ENCODE data around the gene HOXC5. TPM values are rescaled to one million over a fixed set of nuclear protein-coding genes. Genes with fewer than 3 reads are reported as not detected.

Gene HOXC5
- total RNA-seq: not detected
- not detected for polyA plus RNA-seq

DNA sequence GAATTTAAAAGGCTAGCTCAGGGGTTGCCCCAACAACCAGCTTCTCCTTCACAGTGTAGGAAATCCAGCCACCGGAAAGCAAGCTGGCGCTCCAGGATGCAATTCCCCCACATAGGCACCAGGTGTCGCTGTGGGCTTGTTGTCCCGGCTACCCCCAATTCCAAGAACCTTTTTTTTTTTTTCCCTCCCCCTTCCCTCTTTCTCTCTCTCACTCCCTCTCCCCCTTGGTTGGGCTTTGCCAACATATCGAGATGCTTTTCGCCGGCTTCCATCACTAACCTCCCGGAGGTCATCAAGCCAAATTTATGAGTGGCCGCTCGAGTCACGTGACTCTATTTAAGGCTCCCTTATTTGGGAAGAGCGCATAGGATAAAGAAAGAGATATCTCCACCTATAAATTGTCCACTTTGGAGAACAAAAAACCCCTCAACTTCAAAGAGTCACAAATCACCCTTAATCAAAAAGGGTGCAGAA, at the start of gene HOXC5:
Gene HOXC5 (plus strand): TSS at position 424 of the 474 bp plus-strand sequence. CDS start 73 bp downstream, outside the sequence.
- Mint-ChIP-seq H3K9me3 (peaks cover 0 to 21% (median 7%) of the 10 kb centered on the region in 8 donors), H3K27ac (peak within 1 kb of the TSS in 4 of 7 donors; percentile 15 to 89 (median 83)), H3K4me1 (peaks cover 11 to 29% (median 21%) of the 10 kb centered on the region in 4 donors), H3K27me3 (peaks cover 57 to 63% of the 10 kb centered on the region in 2 donors), H3K36me3 (peaks cover 0 to 3% of the 10 kb centered on the region in 2 donors), H3K4me3 (peak within 1 kb of the TSS; percentile 41 to 82 (median 64))
- H3K4me1 ChIP-seq (ENCODE audit: insufficient read depth, low read length): peaks cover 13% of the 10 kb centered on the region
- ChIA-PET CTCF (ENCODE audit: partially characterized antibody) (interaction anchor here (0.7 to 3.0 kb wide), 19 partner anchors 10 to 184 kb away, joined by 3 to 49 read pairs (median 4); partner anchors contain the start of genes HOXC4, HOXC8 and SMUG1), POLR2A (ENCODE audit: partially characterized antibody) (no interaction called here)
- no peak within 1 kb of the TSS for H3K27ac ChIP-seq (ENCODE audit: low read depth, low read length)
- H3K9me3 ChIP-seq (ENCODE audit: control insufficient read depth in 1 of 2, low read length in 2 of 2): no peaks in the 10 kb centered on the region
- intact Hi-C loops (cut with micrococcal nuclease): loop anchor here (1.0 kb wide), 2 partner anchors 159 to 169 kb away; no protein-coding TSS in a partner anchor
- peaks cover 71% of the 10 kb centered on the region for H3K27me3 ChIP-seq (ENCODE audit: insufficient read depth, low read length)
- peak in 4 of 5 donors; percentile 54 to 60 (median 55) for DNase-seq
- H3K36me3 ChIP-seq (ENCODE audit: insufficient read depth, low read length): no peaks in the 10 kb centered on the region
- H3K4me3 ChIP-seq (ENCODE audit: low read length in 2 of 2): no peak within 1 kb of the TSS

DNA sequence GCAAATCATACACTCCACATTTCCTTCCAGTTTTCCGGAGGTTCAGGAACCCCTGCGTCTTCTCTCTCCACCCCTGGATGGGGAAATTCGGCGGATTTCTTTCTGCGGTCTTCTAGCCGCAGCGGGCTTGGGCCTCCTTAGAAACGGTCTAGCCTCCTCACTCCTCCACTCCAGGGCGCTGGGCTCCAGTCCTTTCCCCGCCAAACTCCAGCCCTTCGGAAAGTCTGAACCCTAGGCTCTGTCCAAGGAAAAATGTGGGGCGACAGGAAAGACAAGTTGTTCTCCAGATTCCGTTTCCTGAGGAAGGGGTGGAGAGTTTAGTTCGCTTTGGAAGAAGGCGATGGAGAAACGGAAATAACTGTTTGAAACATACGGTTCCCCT, 49.3 kb upstream of the HOXC5 start:
- no peak for DNase-seq
- Histone ChIP-seq H3K36me3 (ENCODE audit: insufficient read depth, low read length) (no peaks in the 10 kb centered on the region), H3K9me3 (ENCODE audit: control insufficient read depth in 1 of 2, low read length in 2 of 2) (no peaks in the 10 kb centered on the region), H3K27ac (ENCODE audit: low read depth, low read length) (no peak overlapping the region), H3K4me3 (ENCODE audit: low read length in 2 of 2) (no peak overlapping the region), H3K4me1 (ENCODE audit: insufficient read depth, low read length) (peaks cover 22% of the 10 kb centered on the region), H3K27me3 (ENCODE audit: insufficient read depth, low read length) (peaks cover 95% of the 10 kb centered on the region)
- Mint-ChIP-seq H3K27me3 (peaks cover 74 to 81% of the 10 kb centered on the region in 2 donors), H3K36me3 (peaks cover 0 to 1% of the 10 kb centered on the region in 2 donors), H3K27ac (peak overlapping the region in 4 of 7 donors; percentile 70 to 83 (median 78)), H3K4me1 (peaks cover 4 to 46% (median 18%) of the 10 kb centered on the region in 4 donors), H3K9me3 (peaks cover 0 to 36% (median 8%) of the 10 kb centered on the region in 8 donors), H3K4me3 (peak overlapping the region in 3 of 8 donors; percentile 7 to 26 (median 25))
- ChIA-PET POLR2A (ENCODE audit: partially characterized antibody) (no interaction called here), CTCF (ENCODE audit: partially characterized antibody) (no interaction called here)
- intact Hi-C loops (cut with micrococcal nuclease): no loop called here

DNA sequence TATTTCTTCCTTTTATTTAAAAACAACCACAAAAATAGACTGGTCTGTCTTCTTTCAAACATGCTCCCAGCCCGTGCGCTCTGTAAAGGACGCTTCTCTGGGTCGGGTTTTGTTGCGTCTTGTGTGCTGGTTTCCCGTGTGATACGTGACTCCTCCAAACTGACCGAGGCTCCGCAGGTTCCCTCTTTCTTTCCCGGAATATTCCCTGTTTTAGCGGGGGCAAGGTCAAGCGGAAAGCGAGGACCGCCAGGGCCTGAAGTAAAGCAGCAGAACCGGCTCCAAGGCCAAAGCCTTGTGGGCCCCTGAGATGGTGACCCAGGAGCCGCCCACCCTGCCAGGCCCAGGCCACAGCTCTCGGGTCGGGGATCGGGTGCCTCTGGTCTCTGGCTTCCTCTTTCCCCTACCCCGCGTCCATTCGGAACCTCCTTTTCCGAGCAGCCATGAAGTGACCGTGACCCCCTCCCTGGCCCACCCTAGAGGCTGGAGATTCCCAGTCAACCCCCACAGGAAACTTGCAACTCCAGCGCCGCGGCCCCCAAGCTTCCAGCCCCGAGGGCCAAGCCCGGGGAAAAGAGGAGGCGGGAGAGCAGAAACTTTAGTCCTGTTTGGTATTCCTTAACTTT, 48.8 kb upstream of the HOXC5 start:
- Mint-ChIP-seq H3K4me1 (peaks cover 6 to 46% (median 20%) of the 10 kb centered on the region in 4 donors), H3K4me3 (peak overlapping the region in 2 of 8 donors; percentile 26 to 28), H3K27me3 (peaks cover 76 to 80% of the 10 kb centered on the region in 2 donors), H3K9me3 (peaks cover 0 to 38% (median 7%) of the 10 kb centered on the region in 8 donors), H3K27ac (peak overlapping the region in 4 of 7 donors; percentile 42 to 77 (median 72)), H3K36me3 (peaks cover 0 to 1% of the 10 kb centered on the region in 2 donors)
- ChIA-PET POLR2A (ENCODE audit: partially characterized antibody) (no interaction called here), CTCF (ENCODE audit: partially characterized antibody) (interaction anchor here (0.6 to 1.7 kb wide), 2 partner anchors 224 to 370 kb away, joined by 3 to 4 read pairs; no protein-coding TSS in a partner anchor)
- H3K4me1 ChIP-seq (ENCODE audit: insufficient read depth, low read length): peaks cover 27% of the 10 kb centered on the region
- H3K27ac ChIP-seq (ENCODE audit: low read depth, low read length): no peak overlapping the region
- no peak overlapping the region for H3K4me3 ChIP-seq (ENCODE audit: low read length in 2 of 2)
- no peaks in the 10 kb centered on the region for H3K36me3 ChIP-seq (ENCODE audit: insufficient read depth, low read length)
- DNase-seq: no peak
- intact Hi-C loops (cut with micrococcal nuclease): no loop called here
- no peaks in the 10 kb centered on the region for H3K9me3 ChIP-seq (ENCODE audit: control insufficient read depth in 1 of 2, low read length in 2 of 2)
- H3K27me3 ChIP-seq (ENCODE audit: insufficient read depth, low read length): peaks cover 95% of the 10 kb centered on the region

DNA sequence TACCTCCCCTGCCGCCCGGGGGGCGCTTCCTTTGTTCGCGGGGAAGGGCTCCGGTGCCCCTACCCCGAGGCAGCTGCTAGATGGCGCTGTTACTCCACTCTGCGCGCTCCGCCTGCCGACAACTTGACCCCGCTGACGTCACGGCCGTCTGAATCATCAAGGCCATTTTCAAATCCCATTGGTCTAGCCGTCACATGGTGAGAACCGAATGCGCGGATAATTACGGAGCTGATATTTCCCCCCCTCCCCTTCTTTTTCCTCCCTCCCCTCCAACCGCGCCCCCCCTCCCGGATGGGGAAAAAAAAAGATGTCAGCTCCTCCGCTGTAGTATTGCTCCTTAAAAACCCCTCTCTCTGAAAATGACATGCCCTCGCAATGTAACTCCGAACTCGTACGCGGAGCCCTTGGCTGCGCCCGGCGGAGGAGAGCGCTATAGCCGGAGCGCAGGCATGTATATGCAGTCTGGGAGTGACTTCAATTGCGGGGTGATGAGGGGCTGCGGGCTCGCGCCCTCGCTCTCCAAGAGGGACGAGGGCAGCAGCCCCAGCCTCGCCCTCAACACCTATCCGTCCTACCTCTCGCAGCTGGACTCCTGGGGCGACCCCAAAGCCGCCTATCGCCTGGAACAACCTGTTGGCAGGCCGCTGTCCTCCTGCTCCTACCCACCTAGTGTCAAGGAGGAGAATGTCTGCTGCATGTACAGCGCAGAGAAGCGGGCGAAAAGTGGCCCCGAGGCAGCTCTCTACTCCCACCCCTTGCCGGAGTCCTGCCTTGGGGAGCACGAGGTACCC, 47.8 kb upstream of the HOXC5 start, which contains the start of gene HOXC10:
Gene HOXC10 (plus strand): TSS at position 246 of the 791 bp plus-strand sequence. CDS start 114 bp downstream, at position 360.
- POLR2A ChIA-PET (ENCODE audit: partially characterized antibody): no interaction called here

DNA sequence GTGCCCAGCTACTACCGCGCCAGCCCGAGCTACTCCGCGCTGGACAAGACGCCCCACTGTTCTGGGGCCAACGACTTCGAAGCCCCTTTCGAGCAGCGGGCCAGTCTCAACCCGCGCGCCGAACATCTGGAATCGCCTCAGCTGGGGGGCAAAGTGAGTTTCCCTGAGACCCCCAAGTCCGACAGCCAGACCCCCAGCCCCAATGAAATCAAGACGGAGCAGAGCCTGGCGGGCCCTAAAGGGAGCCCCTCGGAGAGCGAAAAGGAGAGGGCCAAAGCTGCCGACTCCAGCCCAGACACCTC, 47.2 kb upstream of the HOXC5 start:
- H3K4me1 Mint-ChIP-seq: peaks cover 19 to 62% (median 34%) of the 10 kb centered on the region in 4 donors
- H3K9me3 Mint-ChIP-seq: peaks cover 0 to 34% (median 5%) of the 10 kb centered on the region in 8 donors
- H3K4me3 ChIP-seq (ENCODE audit: low read length in 2 of 2): no peak overlapping the region
- H3K36me3 ChIP-seq (ENCODE audit: insufficient read depth, low read length): no peaks in the 10 kb centered on the region
- peaks cover 94% of the 10 kb centered on the region for H3K27me3 ChIP-seq (ENCODE audit: insufficient read depth, low read length)
- ChIA-PET POLR2A (ENCODE audit: partially characterized antibody) (no interaction called here), CTCF (ENCODE audit: partially characterized antibody) (interaction anchor here (1.2 to 2.4 kb wide), 5 partner anchors 45 to 229 kb away, joined by 3 to 8 read pairs (median 3); no protein-coding TSS in a partner anchor)
- peak overlapping the region in 7 of 8 donors; percentile 25 to 88 (median 72) for H3K4me3 Mint-ChIP-seq
- H3K4me1 ChIP-seq (ENCODE audit: insufficient read depth, low read length): peaks cover 36% of the 10 kb centered on the region
- H3K9me3 ChIP-seq (ENCODE audit: control insufficient read depth in 1 of 2, low read length in 2 of 2): no peaks in the 10 kb centered on the region
- no peak for DNase-seq
- intact Hi-C loops (cut with micrococcal nuclease): loop anchor here (5.0 kb wide), 1 partner anchor 33 kb away; the partner anchor contains the start of gene HOXC12
- H3K27ac ChIP-seq (ENCODE audit: low read depth, low read length): no peak overlapping the region
- peaks cover 77 to 84% of the 10 kb centered on the region in 2 donors for H3K27me3 Mint-ChIP-seq
- H3K36me3 Mint-ChIP-seq: peaks cover 0 to 1% of the 10 kb centered on the region in 2 donors
- peak overlapping the region in 2 of 7 donors; percentile 7 to 93 for H3K27ac Mint-ChIP-seq

More for the DNA sequence above, 47.8 kb upstream of the HOXC5 start, which contains the start of gene HOXC10:
- no peak within 1 kb of the TSS for H3K4me3 ChIP-seq (ENCODE audit: low read length in 2 of 2)
- H3K27me3 ChIP-seq (ENCODE audit: insufficient read depth, low read length): peaks cover 94% of the 10 kb centered on the region
- peaks cover 0 to 1% of the 10 kb centered on the region in 2 donors for H3K36me3 Mint-ChIP-seq
- DNase-seq: peak in 4 of 5 donors; percentile 42 to 73 (median 45)
- peaks cover 36% of the 10 kb centered on the region for H3K4me1 ChIP-seq (ENCODE audit: insufficient read depth, low read length)
- H3K4me3 Mint-ChIP-seq: peak within 1 kb of the TSS; percentile 48 to 88 (median 70)
- CTCF ChIA-PET (ENCODE audit: partially characterized antibody): interaction anchor here (0.6 to 2.4 kb wide), 5 partner anchors 207 to 369 kb away, joined by 3 to 8 read pairs (median 3); no protein-coding TSS in a partner anchor
- peak within 1 kb of the TSS in 5 of 7 donors; percentile 42 to 93 (median 75) for H3K27ac Mint-ChIP-seq
- no peaks in the 10 kb centered on the region for H3K9me3 ChIP-seq (ENCODE audit: control insufficient read depth in 1 of 2, low read length in 2 of 2)
- H3K27ac ChIP-seq (ENCODE audit: low read depth, low read length): no peak within 1 kb of the TSS
- no peaks in the 10 kb centered on the region for H3K36me3 ChIP-seq (ENCODE audit: insufficient read depth, low read length)
- H3K9me3 Mint-ChIP-seq: peaks cover 0 to 36% (median 6%) of the 10 kb centered on the region in 8 donors
- H3K27me3 Mint-ChIP-seq: peaks cover 76 to 82% of the 10 kb centered on the region in 2 donors
- intact Hi-C loops (cut with micrococcal nuclease): loop anchor here (5.0 kb wide), 1 partner anchor 33 kb away; the partner anchor contains the start of gene HOXC12
- peaks cover 15 to 57% (median 29%) of the 10 kb centered on the region in 4 donors for H3K4me1 Mint-ChIP-seq

DNA sequence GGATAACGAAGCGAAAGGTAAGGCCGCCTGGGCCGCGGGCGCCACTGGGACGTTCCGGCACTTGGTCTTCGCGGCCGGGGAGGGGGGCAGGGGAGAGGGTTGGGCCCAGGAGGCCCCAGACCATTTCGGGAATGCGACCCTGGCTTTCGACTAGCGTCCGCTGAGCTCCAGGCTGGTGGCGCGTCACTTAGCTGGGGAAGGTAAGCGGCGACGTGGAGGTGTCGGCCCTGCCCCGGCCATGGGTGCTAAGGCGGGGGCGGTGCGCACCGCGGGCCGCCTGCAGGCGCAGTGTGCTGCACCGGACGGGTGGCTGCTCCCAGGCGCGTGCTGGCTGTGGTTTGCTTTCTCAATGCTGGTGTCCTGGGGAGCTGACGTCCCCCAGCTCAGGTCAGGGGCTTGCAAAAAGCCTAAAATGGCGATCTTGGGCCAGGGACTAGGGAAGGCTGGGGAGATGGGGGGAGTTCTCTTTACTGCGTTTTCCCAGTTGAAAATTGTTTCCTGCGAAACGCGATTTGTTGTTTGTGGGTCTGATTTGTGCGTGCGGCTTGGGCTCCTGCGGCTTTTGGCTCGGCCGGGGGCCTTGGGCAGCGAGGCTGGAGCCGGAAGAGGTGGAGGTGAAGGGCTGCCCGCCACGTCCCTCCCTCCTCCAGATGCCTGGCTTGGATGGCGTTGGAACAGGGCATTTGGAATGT, 46.7 kb upstream of the HOXC5 start:
- H3K36me3 Mint-ChIP-seq: peaks cover 0 to 1% of the 10 kb centered on the region in 2 donors
- Histone ChIP-seq H3K36me3 (ENCODE audit: insufficient read depth, low read length) (no peaks in the 10 kb centered on the region), H3K27me3 (ENCODE audit: insufficient read depth, low read length) (peaks cover 94% of the 10 kb centered on the region), H3K4me3 (ENCODE audit: low read length in 2 of 2) (no peak overlapping the region), H3K9me3 (ENCODE audit: control insufficient read depth in 1 of 2, low read length in 2 of 2) (no peaks in the 10 kb centered on the region), H3K27ac (ENCODE audit: low read depth, low read length) (no peak overlapping the region), H3K4me1 (ENCODE audit: insufficient read depth, low read length) (peaks cover 36% of the 10 kb centered on the region)
- CTCF ChIA-PET (ENCODE audit: partially characterized antibody): interaction anchor here (1.0 to 2.4 kb wide), 6 partner anchors 32 to 229 kb away, joined by 3 to 8 read pairs (median 3); no protein-coding TSS in a partner anchor
- peaks cover 0 to 30% (median 5%) of the 10 kb centered on the region in 8 donors for H3K9me3 Mint-ChIP-seq
- peak overlapping the region in 3 of 7 donors; percentile 22 to 84 (median 75) for H3K27ac Mint-ChIP-seq
- intact Hi-C loops (cut with micrococcal nuclease): loop anchor here (5.0 kb wide), 1 partner anchor 34 kb away; the partner anchor contains the start of gene HOXC12
- DNase-seq: no peak
- peaks cover 77 to 84% of the 10 kb centered on the region in 2 donors for H3K27me3 Mint-ChIP-seq
- H3K4me1 Mint-ChIP-seq: peaks cover 19 to 62% (median 33%) of the 10 kb centered on the region in 4 donors
- H3K4me3 Mint-ChIP-seq: peak overlapping the region in 6 of 8 donors; percentile 30 to 76 (median 60)
- POLR2A ChIA-PET (ENCODE audit: partially characterized antibody): interaction anchor here (0.5 kb wide), 1 partner anchor 288 kb away, joined by 3 read pairs; no protein-coding TSS in a partner anchor
